Fibroblast of villous mesenchyme (primary cell): Measurements from ENCODE around the gene NIPAL1. TPM values are rescaled to one million over a fixed set of nuclear protein-coding genes. Genes with fewer than 3 reads are reported as not detected.

Experiments used
- DNase-seq: peaks from one replicate; pipeline ENCODE4 v3.0.0-alpha.2; 2010; ENCODE audit warnings: low read depth
- H3K4me3 ChIP-seq: 2 replicates; pipeline ENCODE4 v1.5.1; 2011; ENCODE audit warnings: low read depth, mild to moderate bottlenecking, low read length
- CTCF ChIP-seq: IDR thresholded peaks from 2 replicates; pipeline ENCODE4 v1.5.1; 2012; ENCODE audit warnings: low read depth, mild to moderate bottlenecking, low read length; ENCODE audit not compliant: insufficient read depth
- total RNA-seq: library from RNA; depleted of rRNA; stranded (reverse); fragments of >200 nt; gene quantifications from 2 replicates; pipeline ENCODE4 v1.2.3, GENCODE V29; 2012

The NIPAL1 gene
- total RNA-seq, 1 donor: 4.3 TPM

- H3K4me3 ChIP-seq: no peak overlapping the region
- TF ChIP-seq CTCF: no peak
- DNase-seq: no peak
Observed at GRCh38 chr4:48051078-48051477, 34.5 kb downstream of the NIPAL1 start.

- DNase-seq: no peak
- TF ChIP-seq CTCF: no peak
Observed at GRCh38 chr4:48058617-48059530, 42.3 kb downstream of the NIPAL1 start.

GRCh38 chr4:48064349-48064748, 47.8 kb downstream of the NIPAL1 start:
- DNase-seq: no peak
- no peak for TF ChIP-seq CTCF

More at GRCh38 chr4:48058617-48059530, 42.3 kb downstream of the NIPAL1 start:
- no peak overlapping the region for H3K4me3 ChIP-seq

GRCh38 chr4:48065587-48066052, 49.0 kb downstream of the NIPAL1 start:
- no peak for TF ChIP-seq CTCF
- H3K4me3 ChIP-seq: no peak overlapping the region
- no peak for DNase-seq

More at GRCh38 chr4:48064349-48064748, 47.8 kb downstream of the NIPAL1 start:
- no peak overlapping the region for H3K4me3 ChIP-seq

- no peak for DNase-seq
- no peak for TF ChIP-seq CTCF
- no peak overlapping the region for H3K4me3 ChIP-seq
Observed at GRCh38 chr4:48067536-48067935, 51.0 kb downstream of the NIPAL1 start.

- TF ChIP-seq CTCF: no peak
- no peak overlapping the region for H3K4me3 ChIP-seq
Observed at GRCh38 chr4:48068182-48068581, 51.6 kb downstream of the NIPAL1 start.

More at GRCh38 chr4:48068182-48068581, 51.6 kb downstream of the NIPAL1 start:
- DNase-seq: no peak
